Activated T-cell treated with anti-CD3 and anti-CD28 coated beads, Interleukin-2, amount 50 U/mL, for 4 hours (primary cell): ENCODE results near the gene AKAP11. TPM values are rescaled to one million over a fixed set of nuclear protein-coding genes. Genes with fewer than 3 reads are reported as not detected.
A peak's percentile ranks its signal among the peaks of the same experiment; 100 is the strongest.

Experiments used
- ATAC-seq, 2 donors: fragments of 200-7000 bp; cut with Tn5 transposase; one replicate each; pipeline ENCODE4 v1.10.0; 2021
- DNase-seq: peaks from one replicate; pipeline ENCODE4 v3.0.0-alpha.2; 2020
- H3K27me3 Mint-ChIP-seq: one replicate; pipeline ENCODE4 v1.8.0; 2021; ENCODE audit warnings: low read depth, mixed read lengths
- H3K36me3 Mint-ChIP-seq: one replicate; pipeline ENCODE4 v1.8.0; 2022; ENCODE audit warnings: mixed read lengths; ENCODE audit not compliant: insufficient read depth
- H3K4me1 Mint-ChIP-seq: one replicate; pipeline ENCODE4 v1.8.0; 2021; ENCODE audit warnings: low read depth, mixed read lengths
- H3K4me3 Mint-ChIP-seq: one replicate; pipeline ENCODE4 v1.8.0; 2021; ENCODE audit warnings: mild to moderate bottlenecking, moderate library complexity, mixed read lengths
- H3K9me3 Mint-ChIP-seq: one replicate; pipeline ENCODE4 v1.8.0; 2021; ENCODE audit warnings: mixed read lengths
- total RNA-seq, 3 donors: library from RNA; stranded (reverse); gene quantifications; one replicate each; pipeline ENCODE4 v1.2.1, GENCODE V29; 2021

AKAP11 gene
- total RNA-seq, 3 donors from 2014 or later, result 26.9 to 29.8 (median 29.2) TPM

DNA sequence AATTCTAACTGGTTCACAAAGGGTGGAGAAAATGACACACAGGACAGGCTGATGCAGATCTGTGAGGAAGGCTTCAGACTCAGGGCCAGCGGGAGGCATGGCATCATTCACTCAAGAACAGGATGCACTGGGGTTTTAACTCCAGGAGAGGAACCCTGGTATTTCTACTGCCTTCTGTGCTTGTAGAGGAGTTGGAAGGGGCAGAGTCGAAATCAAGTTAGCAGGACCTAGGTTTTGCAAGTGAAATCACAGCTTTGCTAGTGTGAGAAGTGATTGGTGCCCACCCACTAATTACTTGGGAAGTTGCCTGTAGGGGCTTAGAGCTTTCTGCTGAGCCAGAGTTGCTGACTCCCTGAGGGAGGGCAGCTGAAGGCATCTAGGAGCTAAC lies 92.7 kb downstream of the AKAP11 start:
- H3K27me3 Mint-ChIP-seq, result no peaks in the 10 kb centered on the region
- H3K4me1 Mint-ChIP-seq, result peaks cover 22% of the 10 kb centered on the region
- no peaks in the 10 kb centered on the region for H3K9me3 Mint-ChIP-seq
- ATAC-seq, result no peak
- H3K4me3 Mint-ChIP-seq, result no peak overlapping the region
- no peaks in the 10 kb centered on the region for H3K36me3 Mint-ChIP-seq
- DNase-seq, result no peak

- no peaks in the 10 kb centered on the region for H3K36me3 Mint-ChIP-seq
- DNase-seq (no peak), ATAC-seq (no peak)
- H3K9me3 Mint-ChIP-seq, result no peaks in the 10 kb centered on the region
- no peaks in the 10 kb centered on the region for H3K27me3 Mint-ChIP-seq
- H3K4me3 Mint-ChIP-seq, result no peak overlapping the region
- peaks cover 28% of the 10 kb centered on the region for H3K4me1 Mint-ChIP-seq
These were observed 95.9 kb downstream of the AKAP11 start for GRCh38 chr13:42367831-42368230.

GRCh38 chr13:42369071-42369797 lies 97.3 kb downstream of the AKAP11 start:
- DNase-seq (no peak), ATAC-seq (peak; percentile 84 to 92)
- H3K27me3 Mint-ChIP-seq, result no peaks in the 10 kb centered on the region
- H3K9me3 Mint-ChIP-seq, result no peaks in the 10 kb centered on the region
- H3K4me3 Mint-ChIP-seq, result no peak overlapping the region
- H3K4me1 Mint-ChIP-seq, result peaks cover 35% of the 10 kb centered on the region
- H3K36me3 Mint-ChIP-seq, result no peaks in the 10 kb centered on the region

DNA sequence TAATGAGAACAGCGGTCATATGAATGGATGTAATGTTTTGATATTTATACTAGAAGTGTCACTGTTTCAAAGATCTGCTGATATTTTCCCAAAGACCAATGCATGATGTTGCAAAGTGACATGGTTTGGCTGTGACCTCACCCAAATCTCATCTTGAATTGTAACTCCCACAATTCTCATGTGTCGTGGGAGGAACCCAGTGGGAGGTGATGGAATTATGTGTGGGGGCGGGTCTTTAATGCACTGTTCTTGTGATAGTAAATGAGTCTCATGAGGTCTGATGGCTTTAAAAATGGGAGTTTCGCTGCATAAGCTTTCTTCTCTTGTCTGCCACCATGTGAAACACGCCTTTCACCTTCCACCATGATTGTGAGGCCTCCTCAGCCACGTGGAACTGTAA lies 98.3 kb downstream of the AKAP11 start:
- DNase-seq, result no peak
- ATAC-seq, result no peak
- Mint-ChIP-seq H3K4me1 (peaks cover 35% of the 10 kb centered on the region), H3K36me3 (no peaks in the 10 kb centered on the region), H3K9me3 (no peaks in the 10 kb centered on the region), H3K4me3 (no peak overlapping the region), H3K27me3 (no peaks in the 10 kb centered on the region)

Other genes with a start within 250 kb of the AKAP11 start
- 1 to 10 TPM; 5.1 to 5.7 (median 5.6) TPM for gene DGKH, start 223.5 kb upstream of the AKAP11 start, total RNA-seq